ENCODE measurements around the gene ANP32D.
"Not testable (repeated sequence)": the region's sequence is repeated elsewhere in the genome, so short reads cannot be mapped to it uniquely, and the experiment has no call there.

Gene ANP32D

GRCh38 chr12:48486261-48486660 lies 13.9 kb downstream of the ANP32D start:
- no peak for DNase-seq
- TF ChIP-seq CTCF (IDR thresholded peaks at IDR 0.05; ENCODE audit: low read depth, low read length) = no peak

GRCh38 chr12:48486679-48487078 lies 14.3 kb downstream of the ANP32D start:
- Histone ChIP-seq H3K4me3 (ENCODE audit: low read depth, low read length) (no peak overlapping the region), H3K36me3 (no peaks in the 10 kb centered on the region), H3K27ac (no peak overlapping the region), H3K9me3 (ENCODE audit: severe bottlenecking) (no peaks in the 10 kb centered on the region), H3K27me3 (ENCODE audit: insufficient read depth, low read depth, severe bottlenecking) (peaks cover 65% of the 10 kb centered on the region)
- DNase-seq = no peak
- TF ChIP-seq CTCF (IDR thresholded peaks at IDR 0.05; ENCODE audit: low read depth, low read length) = no peak

More at GRCh38 chr12:48486261-48486660, 13.9 kb downstream of the ANP32D start:
- Histone ChIP-seq H3K27ac (no peak overlapping the region), H3K4me3 (ENCODE audit: low read depth, low read length) (no peak overlapping the region), H3K27me3 (ENCODE audit: insufficient read depth, low read depth, severe bottlenecking) (peaks cover 65% of the 10 kb centered on the region), H3K9me3 (ENCODE audit: severe bottlenecking) (no peaks in the 10 kb centered on the region), H3K36me3 (no peaks in the 10 kb centered on the region)

GRCh38 chr12:48489012-48489411 lies 16.7 kb downstream of the ANP32D start:
- Histone ChIP-seq H3K9me3 (ENCODE audit: severe bottlenecking) (no peaks in the 10 kb centered on the region), H3K27ac (no peak overlapping the region), H3K27me3 (ENCODE audit: insufficient read depth, low read depth, severe bottlenecking) (peaks cover 69% of the 10 kb centered on the region), H3K4me3 (ENCODE audit: low read depth, low read length) (no peak overlapping the region), H3K36me3 (no peaks in the 10 kb centered on the region)
- no peak for DNase-seq
- no peak for TF ChIP-seq CTCF (IDR thresholded peaks at IDR 0.05; ENCODE audit: low read depth, low read length)

GRCh38 chr12:48489456-48489855 lies 17.1 kb downstream of the ANP32D start:
- not testable (repeated sequence) for H3K9me3 ChIP-seq (ENCODE audit: severe bottlenecking); H3K4me3 ChIP-seq (ENCODE audit: low read depth, low read length); H3K27ac ChIP-seq; H3K36me3 ChIP-seq; DNase-seq
- peaks cover 66% of the 10 kb centered on the region for H3K27me3 ChIP-seq (ENCODE audit: insufficient read depth, low read depth, severe bottlenecking)

GRCh38 chr12:48500281-48500680 lies 27.9 kb downstream of the ANP32D start:
- H3K36me3 ChIP-seq; H3K9me3 ChIP-seq (ENCODE audit: severe bottlenecking); H3K4me3 ChIP-seq (ENCODE audit: low read depth, low read length); DNase-seq; H3K27ac ChIP-seq: not testable (repeated sequence)
- H3K27me3 ChIP-seq (ENCODE audit: insufficient read depth, low read depth, severe bottlenecking) = peaks cover 31% of the 10 kb centered on the region

GRCh38 chr12:48506836-48507235 lies 34.5 kb downstream of the ANP32D start:
- H3K27me3 ChIP-seq (ENCODE audit: insufficient read depth, low read depth, severe bottlenecking) = peaks cover 42% of the 10 kb centered on the region
- not testable (repeated sequence) for H3K36me3 ChIP-seq; H3K9me3 ChIP-seq (ENCODE audit: severe bottlenecking); DNase-seq; H3K4me3 ChIP-seq (ENCODE audit: low read depth, low read length); H3K27ac ChIP-seq

- no peak for TF ChIP-seq CTCF (IDR thresholded peaks at IDR 0.05; ENCODE audit: low read depth, low read length)
- H3K27me3 ChIP-seq (ENCODE audit: insufficient read depth, low read depth, severe bottlenecking) = peaks cover 40% of the 10 kb centered on the region
- no peak overlapping the region for H3K27ac ChIP-seq
- DNase-seq = no peak
- H3K9me3 ChIP-seq (ENCODE audit: severe bottlenecking) = no peaks in the 10 kb centered on the region
- no peaks in the 10 kb centered on the region for H3K36me3 ChIP-seq
- H3K4me3 ChIP-seq (ENCODE audit: low read depth, low read length) = no peak overlapping the region
Observed at GRCh38 chr12:48508987-48509386, 36.6 kb downstream of the ANP32D start.
